ENCODE measurements around the gene PRPF6. TPM values are rescaled to one million over a fixed set of nuclear protein-coding genes. Genes with fewer than 3 reads are reported as not detected.
A peak's percentile ranks its signal among the peaks of the same experiment; 100 is the strongest.

The PRPF6 gene
- total and polyA plus RNA-seq, 2 of the 13 experiments (the other 11 are each of a cell fraction or from before 2014, with no cell fraction given), result 63.7 to 101 TPM

DNA sequence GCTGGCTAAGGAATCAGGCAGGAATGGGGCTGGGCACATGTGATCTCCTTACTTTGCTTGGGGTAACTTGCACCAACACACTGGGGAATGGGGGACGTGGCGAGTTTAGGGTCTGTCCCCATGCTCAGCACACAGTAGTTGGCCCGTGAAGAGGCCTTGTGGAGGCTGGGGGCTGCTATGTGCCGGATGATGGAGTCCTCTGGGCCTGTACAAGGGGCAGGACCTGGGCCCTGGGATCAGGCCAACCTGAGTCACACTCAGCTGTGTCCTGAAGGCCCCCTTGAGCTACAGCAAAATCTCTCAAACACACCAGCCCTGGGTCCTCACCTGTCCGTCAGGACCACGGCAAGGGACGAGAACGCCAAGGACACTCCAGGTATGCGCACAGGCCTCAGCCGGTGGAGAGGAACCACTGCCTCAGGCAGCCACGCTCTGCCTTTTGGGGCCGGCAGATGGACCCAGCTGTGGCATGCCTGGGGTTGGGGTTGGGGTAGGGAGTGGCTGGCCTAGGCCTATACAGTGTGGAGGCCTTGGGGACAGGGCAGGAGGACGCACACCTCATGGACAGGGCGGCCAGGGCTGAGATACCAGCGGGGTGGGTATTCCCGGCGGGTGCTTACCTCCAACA is 35.8 kb upstream of the PRPF6 start (continued):
- no peak for TF ChIP-seq ETS1 (CRISPR knock-in tag; IDR thresholded peaks at IDR 0.05)
- TF ChIP-seq, protein P1, sequence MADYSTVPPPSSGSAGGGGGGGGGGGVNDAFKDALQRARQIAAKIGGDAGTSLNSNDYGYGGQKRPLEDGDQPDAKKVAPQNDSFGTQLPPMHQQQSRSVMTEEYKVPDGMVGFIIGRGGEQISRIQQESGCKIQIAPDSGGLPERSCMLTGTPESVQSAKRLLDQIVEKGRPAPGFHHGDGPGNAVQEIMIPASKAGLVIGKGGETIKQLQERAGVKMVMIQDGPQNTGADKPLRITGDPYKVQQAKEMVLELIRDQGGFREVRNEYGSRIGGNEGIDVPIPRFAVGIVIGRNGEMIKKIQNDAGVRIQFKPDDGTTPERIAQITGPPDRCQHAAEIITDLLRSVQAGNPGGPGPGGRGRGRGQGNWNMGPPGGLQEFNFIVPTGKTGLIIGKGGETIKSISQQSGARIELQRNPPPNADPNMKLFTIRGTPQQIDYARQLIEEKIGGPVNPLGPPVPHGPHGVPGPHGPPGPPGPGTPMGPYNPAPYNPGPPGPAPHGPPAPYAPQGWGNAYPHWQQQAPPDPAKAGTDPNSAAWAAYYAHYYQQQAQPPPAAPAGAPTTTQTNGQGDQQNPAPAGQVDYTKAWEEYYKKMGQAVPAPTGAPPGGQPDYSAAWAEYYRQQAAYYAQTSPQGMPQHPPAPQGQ (CRISPR knock-in tag; IDR thresholded peaks at IDR 0.05; ENCODE audit: borderline replicate concordance), result no peak
- no peak for TF ChIP-seq HOMEZ (CRISPR knock-in tag; IDR thresholded peaks at IDR 0.05; ENCODE audit: low read depth)
- no peak for TF ChIP-seq FOXM1 (CRISPR knock-in tag; IDR thresholded peaks at IDR 0.05)
- peak; percentile 98 for TF ChIP-seq RBM22 (optimal IDR thresholded peaks at IDR 0.05; ENCODE audit: low read length)
- TF ChIP-seq TFAP4 (IDR thresholded peaks at IDR 0.05; ENCODE audit: borderline replicate concordance, low read depth), result no peak
- TF ChIP-seq ZC3H4 (CRISPR knock-in tag; IDR thresholded peaks at IDR 0.05; ENCODE audit: borderline replicate concordance), result no peak
- TF ChIP-seq, protein P2, sequence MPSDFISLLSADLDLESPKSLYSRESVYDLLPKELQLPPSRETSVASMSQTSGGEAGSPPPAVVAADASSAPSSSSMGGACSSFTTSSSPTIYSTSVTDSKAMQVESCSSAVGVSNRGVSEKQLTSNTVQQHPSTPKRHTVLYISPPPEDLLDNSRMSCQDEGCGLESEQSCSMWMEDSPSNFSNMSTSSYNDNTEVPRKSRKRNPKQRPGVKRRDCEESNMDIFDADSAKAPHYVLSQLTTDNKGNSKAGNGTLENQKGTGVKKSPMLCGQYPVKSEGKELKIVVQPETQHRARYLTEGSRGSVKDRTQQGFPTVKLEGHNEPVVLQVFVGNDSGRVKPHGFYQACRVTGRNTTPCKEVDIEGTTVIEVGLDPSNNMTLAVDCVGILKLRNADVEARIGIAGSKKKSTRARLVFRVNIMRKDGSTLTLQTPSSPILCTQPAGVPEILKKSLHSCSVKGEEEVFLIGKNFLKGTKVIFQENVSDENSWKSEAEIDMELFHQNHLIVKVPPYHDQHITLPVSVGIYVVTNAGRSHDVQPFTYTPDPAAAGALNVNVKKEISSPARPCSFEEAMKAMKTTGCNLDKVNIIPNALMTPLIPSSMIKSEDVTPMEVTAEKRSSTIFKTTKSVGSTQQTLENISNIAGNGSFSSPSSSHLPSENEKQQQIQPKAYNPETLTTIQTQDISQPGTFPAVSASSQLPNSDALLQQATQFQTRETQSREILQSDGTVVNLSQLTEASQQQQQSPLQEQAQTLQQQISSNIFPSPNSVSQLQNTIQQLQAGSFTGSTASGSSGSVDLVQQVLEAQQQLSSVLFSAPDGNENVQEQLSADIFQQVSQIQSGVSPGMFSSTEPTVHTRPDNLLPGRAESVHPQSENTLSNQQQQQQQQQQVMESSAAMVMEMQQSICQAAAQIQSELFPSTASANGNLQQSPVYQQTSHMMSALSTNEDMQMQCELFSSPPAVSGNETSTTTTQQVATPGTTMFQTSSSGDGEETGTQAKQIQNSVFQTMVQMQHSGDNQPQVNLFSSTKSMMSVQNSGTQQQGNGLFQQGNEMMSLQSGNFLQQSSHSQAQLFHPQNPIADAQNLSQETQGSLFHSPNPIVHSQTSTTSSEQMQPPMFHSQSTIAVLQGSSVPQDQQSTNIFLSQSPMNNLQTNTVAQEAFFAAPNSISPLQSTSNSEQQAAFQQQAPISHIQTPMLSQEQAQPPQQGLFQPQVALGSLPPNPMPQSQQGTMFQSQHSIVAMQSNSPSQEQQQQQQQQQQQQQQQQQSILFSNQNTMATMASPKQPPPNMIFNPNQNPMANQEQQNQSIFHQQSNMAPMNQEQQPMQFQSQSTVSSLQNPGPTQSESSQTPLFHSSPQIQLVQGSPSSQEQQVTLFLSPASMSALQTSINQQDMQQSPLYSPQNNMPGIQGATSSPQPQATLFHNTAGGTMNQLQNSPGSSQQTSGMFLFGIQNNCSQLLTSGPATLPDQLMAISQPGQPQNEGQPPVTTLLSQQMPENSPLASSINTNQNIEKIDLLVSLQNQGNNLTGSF (CRISPR knock-in tag; IDR thresholded peaks at IDR 0.05), result no peak
- no peak for TF ChIP-seq SMARCE1 (IDR thresholded peaks at IDR 0.05; ENCODE audit: borderline replicate concordance)
- 0 out of 2 replicates have a peak, but pooled peaks have one; percentile 3 for TF ChIP-seq GABPB1 (CRISPR knock-in tag; IDR thresholded peaks at IDR 0.05)

Measured in HepG2 (cell line).